Measurements from ENCODE around the gene MAP7. TPM values are rescaled to one million over a fixed set of nuclear protein-coding genes. Genes with fewer than 3 reads are reported as not detected.
"Not testable (repeated sequence)": the region's sequence is repeated elsewhere in the genome, so short reads cannot be mapped to it uniquely, and the experiment has no call there.

The MAP7 gene
- total RNA-seq, 1 donor from 2014 or later = 0.35 TPM

GRCh38 chr6:136383268-136383937, 166.8 kb downstream of the MAP7 start:
- H3K36me3 Mint-ChIP-seq (ENCODE audit: low read depth) = no peaks in the 10 kb centered on the region
- no peaks in the 10 kb centered on the region for H3K27me3 Mint-ChIP-seq
- POLR2A ChIA-PET = no interaction called here
- intact Hi-C loops (cut with micrococcal nuclease) = no loop called here
- H3K9me3 Mint-ChIP-seq = no peaks in the 10 kb centered on the region
- H3K4me1 Mint-ChIP-seq = no peaks in the 10 kb centered on the region
- DNase-seq (no peak), ATAC-seq (ENCODE audit: low read depth) (no peak)
- H3K4me3 Mint-ChIP-seq = no peak overlapping the region
- no peak for TF ChIP-seq CTCF (IDR thresholded peaks at IDR 0.05)
- CTCF ChIA-PET = no interaction called here
- no peak overlapping the region for H3K27ac Mint-ChIP-seq

GRCh38 chr6:136382676-136383252, 167.5 kb downstream of the MAP7 start:
- ChIA-PET CTCF (no interaction called here), POLR2A (no interaction called here)
- intact Hi-C loops (cut with micrococcal nuclease) = no loop called here
- no peaks in the 10 kb centered on the region for H3K27me3 Mint-ChIP-seq
- no peaks in the 10 kb centered on the region for H3K9me3 Mint-ChIP-seq
- no peak overlapping the region for H3K27ac Mint-ChIP-seq
- H3K36me3 Mint-ChIP-seq (ENCODE audit: low read depth) = no peaks in the 10 kb centered on the region
- ATAC-seq (ENCODE audit: low read depth) (no peak), DNase-seq (no peak)
- no peak for TF ChIP-seq CTCF (IDR thresholded peaks at IDR 0.05)
- no peaks in the 10 kb centered on the region for H3K4me1 Mint-ChIP-seq
- H3K4me3 Mint-ChIP-seq = no peak overlapping the region

DNA sequence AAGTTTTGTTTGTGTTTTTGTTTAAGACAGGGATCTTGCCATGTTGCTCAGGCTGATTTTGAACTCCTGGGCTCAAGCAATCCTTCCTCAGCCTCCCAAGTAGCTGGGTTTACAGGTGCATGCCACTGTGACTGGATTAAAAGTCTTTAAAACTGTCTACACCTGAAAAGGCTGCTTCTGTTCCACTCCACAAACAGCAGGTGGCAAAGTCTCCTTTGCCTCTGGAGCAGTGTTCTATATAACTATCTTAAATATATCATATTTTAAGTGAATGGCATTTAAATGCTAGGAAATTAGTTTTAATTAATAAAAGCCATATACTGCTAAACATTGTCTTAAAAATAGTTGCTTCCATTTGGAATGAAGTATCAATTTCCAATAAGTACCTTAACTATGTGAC, 171.3 kb downstream of the MAP7 start:
- ChIA-PET CTCF (no interaction called here), POLR2A (no interaction called here)
- no peak for DNase-seq
- intact Hi-C loops (cut with micrococcal nuclease) = no loop called here
- no peak overlapping the region for H3K27ac Mint-ChIP-seq
- no peaks in the 10 kb centered on the region for H3K27me3 Mint-ChIP-seq
- TF ChIP-seq CTCF (IDR thresholded peaks at IDR 0.05) = no peak
- no peaks in the 10 kb centered on the region for H3K4me1 Mint-ChIP-seq
- no peaks in the 10 kb centered on the region for H3K36me3 Mint-ChIP-seq (ENCODE audit: low read depth)
- no peak for ATAC-seq (ENCODE audit: low read depth)
- no peak overlapping the region for H3K4me3 Mint-ChIP-seq
- no peaks in the 10 kb centered on the region for H3K9me3 Mint-ChIP-seq

- POLR2A ChIA-PET; ATAC-seq (ENCODE audit: low read depth): not testable (repeated sequence)
Measured at GRCh38 chr6:136375836-136376235, 174.4 kb downstream of the MAP7 start.

GRCh38 chr6:136371959-136372358, 178.3 kb downstream of the MAP7 start:
- no peak for ATAC-seq (ENCODE audit: low read depth)
- H3K36me3 Mint-ChIP-seq (ENCODE audit: low read depth) = no peaks in the 10 kb centered on the region
- H3K27me3 Mint-ChIP-seq = no peaks in the 10 kb centered on the region
- no peak overlapping the region for H3K27ac Mint-ChIP-seq
- no peaks in the 10 kb centered on the region for H3K9me3 Mint-ChIP-seq
- POLR2A ChIA-PET = no interaction called here
- DNase-seq = no peak
- no peaks in the 10 kb centered on the region for H3K4me1 Mint-ChIP-seq
- intact Hi-C loops (cut with micrococcal nuclease) = no loop called here
- no peak for TF ChIP-seq CTCF (IDR thresholded peaks at IDR 0.05)
- no peak overlapping the region for H3K4me3 Mint-ChIP-seq
- CTCF ChIA-PET = no interaction called here

More at GRCh38 chr6:136375836-136376235, 174.4 kb downstream of the MAP7 start:
- H3K4me3 Mint-ChIP-seq; H3K4me1 Mint-ChIP-seq; H3K36me3 Mint-ChIP-seq (ENCODE audit: low read depth); H3K27me3 Mint-ChIP-seq; CTCF ChIA-PET; H3K27ac Mint-ChIP-seq; DNase-seq; H3K9me3 Mint-ChIP-seq; intact Hi-C loops (cut with micrococcal nuclease): not testable (repeated sequence)

Data from activated B cell treated with CpG ODN at 0.5 μM for 24 hours (primary cell).